ENCODE results near the gene ING3. TPM values are rescaled to one million over a fixed set of nuclear protein-coding genes. Genes with fewer than 3 reads are reported as not detected.

The ING3 gene
- total and polyA plus RNA-seq, 2 of the 8 experiments (the other 6 are each of a cell fraction or from before 2014, with no cell fraction given) = 6.0 to 17.7 TPM

DNA sequence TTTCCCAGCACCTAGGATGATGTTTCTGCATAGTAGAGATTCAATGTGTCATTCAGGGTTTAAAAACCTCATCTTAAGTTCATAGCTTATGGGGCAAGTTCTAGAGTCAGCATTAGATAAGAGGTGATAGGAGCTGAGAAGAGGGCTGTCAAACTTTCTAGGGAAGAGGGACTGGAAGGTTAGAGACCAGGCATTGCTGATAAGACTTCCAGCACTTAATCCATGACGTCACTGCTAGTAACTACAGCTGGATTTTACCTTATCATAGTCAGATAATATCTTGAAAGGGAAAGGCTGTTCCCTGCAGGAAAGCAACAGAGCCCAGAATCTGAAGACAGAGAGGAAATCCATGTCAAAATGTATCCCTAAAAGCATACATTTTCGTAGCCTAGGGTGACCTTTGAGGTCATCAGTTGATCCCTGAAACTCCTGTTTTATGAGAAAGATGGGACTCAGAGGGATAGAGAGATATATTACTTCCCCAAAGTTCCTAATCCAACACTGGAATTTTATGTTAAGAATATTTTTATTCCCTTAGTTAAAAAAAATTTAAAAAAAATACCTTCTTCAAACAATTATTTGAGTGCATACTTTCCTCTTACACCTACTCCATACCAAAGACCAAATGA lies 34.7 kb downstream of the ING3 start:
- Histone ChIP-seq H2AFZ (ENCODE audit: low read length) (no peak overlapping the region), H3K4ac (replicated peaks; ENCODE audit: insufficient read length, low read depth, low read length) (no peak overlapping the region), H4K91ac (replicated peaks; ENCODE audit: insufficient read length, low read length) (no peak overlapping the region), H3K27me3 (replicated peaks in 1 of 4; ENCODE audit: control insufficient read depth in 3 of 4, extremely low read depth in 1 of 4, insufficient read depth in 3 of 4, low read length in 3 of 4) (peaks cover 1 to 20% (median 12%) of the 10 kb centered on the region in 4 experiments; a peak in 6 of 7 replicates), H3K79me2 (ENCODE audit: control insufficient read depth in 1 of 2, insufficient read depth in 2 of 2, low read length in 2 of 2) (no peaks in the 10 kb centered on the region), H3K14ac (ENCODE audit: insufficient read length) (no peak overlapping the region), H3K4me1 (replicated peaks in 1 of 4; ENCODE audit: control insufficient read depth in 3 of 4, insufficient read depth in 4 of 4, low read length in 3 of 4) (peaks cover 0 to 4% (median 3%) of the 10 kb centered on the region in 4 experiments; a peak in 4 of 7 replicates), H4K8ac (ENCODE audit: extremely low read depth, insufficient read depth, low read length) (no peak overlapping the region), H2AK5ac (ENCODE audit: low read depth, low read length) (no peak overlapping the region), H3K4me2 (ENCODE audit: insufficient read depth in 1 of 2, low read depth in 2 of 2, low read length in 2 of 2) (no peak overlapping the region), H2BK20ac (ENCODE audit: low read length) (no peak overlapping the region), H4K20me1 (replicated peaks in 1 of 2; ENCODE audit: control insufficient read depth in 1 of 2, insufficient read depth in 2 of 2, low read length in 2 of 2) (no peaks in the 10 kb centered on the region), H2BK12ac (ENCODE audit: low read depth, low read length) (no peak overlapping the region), H3K56ac (replicated peaks; ENCODE audit: insufficient read length, low read depth, low read length) (no peak overlapping the region), H3K9me3 (ENCODE audit: insufficient read depth in 2 of 2, low read depth in 1 of 2, low read length in 1 of 2) (no peaks in the 10 kb centered on the region), H4K5ac (ENCODE audit: insufficient read length, low read depth, low read length) (no peak overlapping the region), H3K18ac (ENCODE audit: extremely low read depth, low read length) (no peak overlapping the region), H2BK15ac (ENCODE audit: low read length) (no peak overlapping the region), H3K36me3 (ENCODE audit: control insufficient read depth in 2 of 4, insufficient read depth in 4 of 4, low read length in 3 of 4) (no peaks in the 10 kb centered on the region), H3K4me3 (ENCODE audit: extremely low read depth in 1 of 4, insufficient read depth in 2 of 4, low read depth in 3 of 4, low read length in 4 of 4) (no peak overlapping the region), H3K23ac (ENCODE audit: insufficient read length) (no peak overlapping the region), H3K9ac (replicated peaks in 1 of 4; ENCODE audit: extremely low read depth in 1 of 4, low read depth in 3 of 4, low read length in 3 of 4) (no peak overlapping the region), H3K27ac (ENCODE audit: low read depth, low read length) (no peak overlapping the region), H2BK120ac (replicated peaks; ENCODE audit: low read depth, low read length) (no peak overlapping the region), H3K79me1 (ENCODE audit: low read depth, low read length) (no peaks in the 10 kb centered on the region), H3K23me2 (ENCODE audit: low read depth, low read length) (0 out of 2 replicates have a peak, but pooled peaks cover 2% of the 10 kb centered on the region), H2BK5ac (ENCODE audit: low read depth, low read length) (no peak overlapping the region)
- ChIA-PET POLR2A (ENCODE audit: partially characterized antibody) (no interaction called here), CTCF (ENCODE audit: partially characterized antibody) (interaction anchor here (0.6 to 8.4 kb wide), 8 partner anchors 10 to 117 kb away, joined by 3 to 139 read pairs (median 12); no protein-coding TSS in a partner anchor)
- DNase-seq (ENCODE audit: low read depth in 1 of 2, low spot score in 2 of 2) = no peak
- 65% methylated on average over 2 of the region's 2 CpGs; no CpG with 5 or more reads in 1 of the 2 experiments for WGBS, 2 experiments (ENCODE audit: extremely low coverage in 1 of 2, insufficient coverage in 1 of 2, insufficient read length in 1 of 2, insufficient replicate concordance in 2 of 2, low coverage in 1 of 2, low lambda C conversion rate in 2 of 2, missing lambda C conversion rate in 1 of 2)
- FAIRE-seq = no peak
- TF ChIP-seq JUN (IDR thresholded peaks at IDR 0.05; ENCODE audit: low read depth, low read length) (no peak), POLR2A (IDR thresholded peaks at IDR 0.05; ENCODE audit: control extremely low read depth in 1 of 2, low read depth in 2 of 2, low read length in 2 of 2) (no peak), TAF7 (optimal IDR thresholded peaks at IDR 0.05; ENCODE audit: borderline replicate concordance, low read depth, low read length) (no peak), GABPA (IDR thresholded peaks at IDR 0.05; ENCODE audit: borderline replicate concordance, insufficient read depth, low read length) (no peak), RXRA (IDR thresholded peaks at IDR 0.05; ENCODE audit: insufficient read depth, low read depth, low read length) (no peak), MAFK (IDR thresholded peaks at IDR 0.05; ENCODE audit: low read depth, low read length) (no peak), SUZ12 (IDR thresholded peaks at IDR 0.05; ENCODE audit: low read length) (no peak), YY1 (IDR thresholded peaks at IDR 0.05; ENCODE audit: low read depth, low read length) (no peak), CBX8 (IDR thresholded peaks at IDR 0.05; ENCODE audit: borderline replicate concordance, low read depth, low read length) (no peak)
- TF ChIP-seq, protein P1, sequence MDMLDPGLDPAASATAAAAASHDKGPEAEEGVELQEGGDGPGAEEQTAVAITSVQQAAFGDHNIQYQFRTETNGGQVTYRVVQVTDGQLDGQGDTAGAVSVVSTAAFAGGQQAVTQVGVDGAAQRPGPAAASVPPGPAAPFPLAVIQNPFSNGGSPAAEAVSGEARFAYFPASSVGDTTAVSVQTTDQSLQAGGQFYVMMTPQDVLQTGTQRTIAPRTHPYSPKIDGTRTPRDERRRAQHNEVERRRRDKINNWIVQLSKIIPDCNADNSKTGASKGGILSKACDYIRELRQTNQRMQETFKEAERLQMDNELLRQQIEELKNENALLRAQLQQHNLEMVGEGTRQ (IDR thresholded peaks at IDR 0.05; ENCODE audit: low read length) = no peak
